CD14-positive monocyte (primary cell): ENCODE data around the gene EMD. TPM values are rescaled to one million over a fixed set of nuclear protein-coding genes. Genes with fewer than 3 reads are reported as not detected.
A peak's percentile ranks its signal among the peaks of the same experiment; 100 is the strongest.

ENCODE experiments used
- DNase-seq, 3 donors: peaks; one replicate each; pipeline ENCODE4 v3.0.0-alpha.2; 2011 to 2022
- H2AFZ ChIP-seq: 2 replicates; pipeline ENCODE4 v1.6.0; 2012; ENCODE audit warnings: mild to moderate bottlenecking, low read depth, low read length, inconsistent platforms; ENCODE audit not compliant: insufficient read depth, poor library complexity, severe bottlenecking
- H3K27ac ChIP-seq, 2 donors: 1 replicate in 1 of 2; 2 replicates in 1 of 2; pipeline ENCODE4 v1.5.1; 2012 to 2013; ENCODE audit warnings: low read length in 2 of 2, control low read depth in 1 of 2, inconsistent platforms in 1 of 2, low read depth in 1 of 2, mild to moderate bottlenecking in 1 of 2
- H3K27me3 ChIP-seq, 2 donors: one replicate each; pipeline versions ENCODE4 v1.6.0 to v1.6.1; 2011 to 2013; ENCODE audit warnings: low read length in 2 of 2; ENCODE audit not compliant: control insufficient read depth in 2 of 2, insufficient read depth in 2 of 2
- H3K36me3 ChIP-seq, 2 donors: replicated peaks in 1 of 2; 1 replicate in 1 of 2; 2 replicates in 1 of 2; pipeline versions ENCODE4 v1.5.1 to v1.6.1; 2012 to 2013; ENCODE audit warnings: low read length in 2 of 2, control low read depth in 1 of 2, inconsistent platforms in 1 of 2, mild to moderate bottlenecking in 1 of 2; ENCODE audit not compliant: insufficient read depth in 2 of 2, control insufficient read depth in 1 of 2
- H3K4me1 ChIP-seq, 2 donors: 1 replicate in 1 of 2; 2 replicates in 1 of 2; pipeline versions ENCODE4 v1.5.1 to v1.6.1; 2012 to 2013; ENCODE audit warnings: low read length in 2 of 2, control low read depth in 1 of 2, inconsistent platforms in 1 of 2, mild to moderate bottlenecking in 1 of 2, moderate library complexity in 1 of 2; ENCODE audit not compliant: insufficient read depth in 2 of 2, control insufficient read depth in 1 of 2
- H3K4me2 ChIP-seq: replicated peaks from 2 replicates; pipeline ENCODE3; 2012; ENCODE audit warnings: low read length, moderate library complexity, mild to moderate bottlenecking; ENCODE audit not compliant: poor library complexity, severe bottlenecking; ENCODE audit errors: extremely low read depth
- H3K4me3 ChIP-seq, 3 experiments: fragments of 200-600 bp in 1 of 3; sonication (generic) in 1 of 3; replicated peaks in 1 of 3; 1 replicate in 2 of 3; 2 replicates in 1 of 3; pipeline ENCODE4 v1.5.1; 2011 to 2013; ENCODE audit warnings: low read length in 3 of 3, mild to moderate bottlenecking in 3 of 3, control low read depth in 2 of 3, low read depth in 2 of 3, inconsistent platforms in 1 of 3, moderate library complexity in 1 of 3
- H3K79me2 ChIP-seq: 2 replicates; pipeline ENCODE4 v1.6.0; 2012; ENCODE audit warnings: mild to moderate bottlenecking, control low read depth, inconsistent platforms, low read length, moderate library complexity; ENCODE audit not compliant: insufficient read depth
- H3K9ac ChIP-seq: 2 replicates; pipeline ENCODE4 v1.6.0; 2017; ENCODE audit warnings: low read length, mild to moderate bottlenecking; ENCODE audit not compliant: insufficient read depth, poor library complexity, severe bottlenecking
- H3K9me3 ChIP-seq, 2 donors: replicated peaks in 1 of 2; 1 replicate in 1 of 2; 2 replicates in 1 of 2; pipeline versions ENCODE4 v1.5.1 to v1.6.1; 2012 to 2013; ENCODE audit warnings: low read length in 2 of 2, control low read depth in 1 of 2; ENCODE audit not compliant: control insufficient read depth in 1 of 2, insufficient read depth in 1 of 2
- H4K20me1 ChIP-seq: 2 replicates; pipeline ENCODE4 v1.6.0; 2012; ENCODE audit warnings: mild to moderate bottlenecking, low read length, control low read depth, moderate library complexity; ENCODE audit not compliant: insufficient read depth
- H3K27ac Mint-ChIP-seq, 7 donors: one replicate each; pipeline ENCODE4 v1.8.0; 2020; ENCODE audit warnings: mild to moderate bottlenecking in 7 of 7, mixed read lengths in 7 of 7, moderate library complexity in 6 of 7, inconsistent platforms in 2 of 7
- H3K27me3 Mint-ChIP-seq, 3 donors: one replicate each; pipeline ENCODE4 v1.8.0; 2021 to 2022; ENCODE audit warnings: low read depth in 3 of 3, mild to moderate bottlenecking in 3 of 3, mixed read lengths in 3 of 3, moderate library complexity in 3 of 3, inconsistent platforms in 1 of 3
- H3K36me3 Mint-ChIP-seq, 2 donors: one replicate each; pipeline ENCODE4 v1.8.0; 2020; ENCODE audit warnings: mixed read lengths in 2 of 2, inconsistent platforms in 1 of 2, mild to moderate bottlenecking in 1 of 2
- H3K4me1 Mint-ChIP-seq: one replicate; pipeline ENCODE4 v1.8.0; 2020; ENCODE audit warnings: mild to moderate bottlenecking, mixed read lengths
- H3K4me3 Mint-ChIP-seq, 2 donors: one replicate each; pipeline ENCODE4 v1.8.0; 2020; ENCODE audit warnings: mild to moderate bottlenecking in 2 of 2, mixed read lengths in 2 of 2, moderate library complexity in 1 of 2
- H3K9me3 Mint-ChIP-seq, 7 donors: one replicate each; pipeline ENCODE4 v1.8.0; 2020 to 2022; ENCODE audit warnings: mixed read lengths in 7 of 7, mild to moderate bottlenecking in 6 of 7, moderate library complexity in 6 of 7, inconsistent platforms in 2 of 7
- CTCF ChIP-seq: fragments of 200-600 bp; IDR thresholded peaks from one replicate; pipeline ENCODE4 v1.8.0; 2022; ENCODE audit warnings: antibody characterized with exemption, mild to moderate bottlenecking
- WGBS: methylation state at CpG from one replicate; pipeline ENCODE4 v1.1.5; 2013; ENCODE audit warnings: missing lambda C conversion rate; ENCODE audit not compliant: insufficient coverage; 5-methylcytosine and 5-hydroxymethylcytosine counted together
- intact Hi-C, 2 donors: fragments of 100-400 bp; cut with micrococcal nuclease; formaldehyde crosslinking; loops; one replicate each; pipeline versions ENCODE4 v1.15.0 to v1.15.1; 2023
- polyA plus RNA-seq, 3 donors: library from polyadenylated mRNA; depleted of rRNA in 1 of 3; unstranded in 2 of 3; stranded (reverse) in 1 of 3; fragments of 300-500 nt in 2 of 3; fragments of >200 nt in 1 of 3; fragmentation: Illumina TruSeq in 2 of 3; gene quantifications; 1 replicate in 2 of 3; 2 replicates in 1 of 3; pipeline ENCODE4 v1.2.3, GENCODE V29; 2012 to 2021

EMD gene
- polyA plus RNA-seq, 3 donors: 14.0 to 126 (median 17.6) TPM

- Histone ChIP-seq H3K36me3 (peaks cover 37 to 42% of the 10 kb centered on the region in 2 donors), H3K4me1 (peaks cover 25 to 26% of the 10 kb centered on the region in 2 donors), H3K27ac (no peak overlapping the region), H2AFZ (no peak overlapping the region), H3K9ac (no peak overlapping the region), H3K27me3 (no peaks in the 10 kb centered on the region), H3K9me3 (no peaks in the 10 kb centered on the region), H4K20me1 (peaks cover 59% of the 10 kb centered on the region), H3K79me2 (peaks cover 33% of the 10 kb centered on the region), H3K4me3 (no peak overlapping the region), H3K4me2 (no peak overlapping the region)
- no CpG with 5 or more reads among the region's 4 CpGs for WGBS
- DNase-seq: no peak
- Mint-ChIP-seq H3K27ac (no peak overlapping the region), H3K36me3 (peaks cover 40 to 53% of the 10 kb centered on the region in 2 donors), H3K4me3 (no peak overlapping the region), H3K9me3 (peaks cover 0 to 7% (median under 1%) of the 10 kb centered on the region in 7 donors), H3K4me1 (peaks cover 22% of the 10 kb centered on the region), H3K27me3 (peaks cover 0 to 13% (median 0%) of the 10 kb centered on the region in 3 donors)
- TF ChIP-seq CTCF: no peak
- intact Hi-C loops: loop anchor here in 1 of 2 donors (5.0 kb wide), 1 partner anchor 33 kb away; the partner anchor contains the start of gene GDI1
Observed at GRCh38 chrX:154403858-154404257, 24.8 kb downstream of the EMD start.

- Histone ChIP-seq H3K4me3 (no peak overlapping the region), H3K9me3 (no peaks in the 10 kb centered on the region), H3K36me3 (peaks cover 29 to 34% of the 10 kb centered on the region in 2 donors), H3K27ac (no peak overlapping the region), H4K20me1 (peaks cover 50% of the 10 kb centered on the region), H3K27me3 (no peaks in the 10 kb centered on the region), H3K4me2 (no peak overlapping the region), H3K4me1 (peaks cover 22% of the 10 kb centered on the region in 2 donors), H2AFZ (no peak overlapping the region), H3K79me2 (peaks cover 29% of the 10 kb centered on the region), H3K9ac (no peak overlapping the region)
- H3K27me3 Mint-ChIP-seq: peaks cover 0 to 14% (median 2%) of the 10 kb centered on the region in 3 donors
- no peak overlapping the region for H3K4me3 Mint-ChIP-seq
- WGBS: no CpG with 5 or more reads among the region's 16 CpGs
- H3K36me3 Mint-ChIP-seq: peaks cover 32 to 45% of the 10 kb centered on the region in 2 donors
- H3K9me3 Mint-ChIP-seq: peaks cover 0 to 6% (median 0%) of the 10 kb centered on the region in 7 donors
- no peak for DNase-seq
- H3K4me1 Mint-ChIP-seq: peaks cover 17% of the 10 kb centered on the region
- intact Hi-C loops: loop anchor here in 1 of 2 donors (5.0 kb wide), 2 partner anchors 33 to 113 kb away; partner anchors contain the start of genes FAM3A and GDI1
- no peak for TF ChIP-seq CTCF
- peak overlapping the region in 2 of 7 donors; percentile 7 to 46 for H3K27ac Mint-ChIP-seq
Observed at GRCh38 chrX:154404625-154405192, 25.6 kb downstream of the EMD start.
